ENCODE results near the gene EIF3I. TPM values are rescaled to one million over a fixed set of nuclear protein-coding genes. Genes with fewer than 3 reads are reported as not detected.

The EIF3I gene
- total RNA-seq, 4 donors from 2014 or later: 193 to 383 (median 216) TPM

- 63 to 80% methylated on average over 6 of the region's 6 CpGs for WGBS, 2 donors
- no peak overlapping the region for H3K4me3 ChIP-seq (replicated peaks in 1 of 3)
- no peak for TF ChIP-seq CTCF (IDR thresholded peaks at IDR 0.05)
- no peak for TF ChIP-seq POLR2A (IDR thresholded peaks at IDR 0.05)
- DNase-seq: no peak
- H3K36me3 ChIP-seq: peaks cover 38% of the 10 kb centered on the region in 2 donors
- H3K4me1 ChIP-seq: peaks cover 12 to 25% of the 10 kb centered on the region in 2 donors
- H3K27me3 ChIP-seq: no peaks in the 10 kb centered on the region
- intact Hi-C loops (cut with DNase I): no loop called here
- H3K9me3 ChIP-seq: no peaks in the 10 kb centered on the region
- no peak overlapping the region for H3K27ac ChIP-seq
Measured at GRCh38 chr1:32197837-32198236, 24.4 kb upstream of the EIF3I start.

GRCh38 chr1:32198237-32199042 is 23.8 kb upstream of the EIF3I start:
- no peaks in the 10 kb centered on the region for H3K27me3 ChIP-seq
- H3K4me3 ChIP-seq (replicated peaks in 1 of 3): no peak overlapping the region
- H3K4me1 ChIP-seq: peaks cover 12 to 25% of the 10 kb centered on the region in 2 donors
- WGBS, 2 donors: 88 to 90% methylated on average over 3 of the region's 3 CpGs
- TF ChIP-seq POLR2A (IDR thresholded peaks at IDR 0.05) (no peak), CTCF (IDR thresholded peaks at IDR 0.05) (no peak)
- peaks cover 32% of the 10 kb centered on the region in 2 donors for H3K36me3 ChIP-seq
- H3K27ac ChIP-seq: no peak overlapping the region
- intact Hi-C loops (cut with DNase I): no loop called here
- H3K9me3 ChIP-seq: no peaks in the 10 kb centered on the region
- DNase-seq: no peak

- no peaks in the 10 kb centered on the region for H3K27me3 ChIP-seq
- H3K4me1 ChIP-seq: peaks cover 12 to 25% of the 10 kb centered on the region in 2 donors
- intact Hi-C loops (cut with DNase I): no loop called here
- no peak overlapping the region for H3K27ac ChIP-seq
- 54 to 78% methylated on average over 4 of the region's 4 CpGs for WGBS, 2 donors
- TF ChIP-seq CTCF (IDR thresholded peaks at IDR 0.05) (no peak), POLR2A (IDR thresholded peaks at IDR 0.05) (no peak)
- peaks cover 25% of the 10 kb centered on the region in 2 donors for H3K36me3 ChIP-seq
- H3K4me3 ChIP-seq (replicated peaks in 1 of 3): no peak overlapping the region
- DNase-seq: no peak
- no peaks in the 10 kb centered on the region for H3K9me3 ChIP-seq
Measured at GRCh38 chr1:32199043-32199716, 23.0 kb upstream of the EIF3I start.

GRCh38 chr1:32199717-32200072 is 22.5 kb upstream of the EIF3I start:
- intact Hi-C loops (cut with DNase I): no loop called here
- Histone ChIP-seq H3K4me3 (replicated peaks in 1 of 3) (no peak overlapping the region), H3K4me1 (peaks cover 12 to 26% of the 10 kb centered on the region in 2 donors), H3K27me3 (no peaks in the 10 kb centered on the region), H3K9me3 (no peaks in the 10 kb centered on the region), H3K27ac (peak overlapping the region in 2 of 3 donors; percentile 35 to 74), H3K36me3 (peaks cover 19 to 20% of the 10 kb centered on the region in 2 donors)
- peak; percentile 62 to 77 for DNase-seq
- no peak for TF ChIP-seq POLR2A (IDR thresholded peaks at IDR 0.05)
- no peak for TF ChIP-seq CTCF (IDR thresholded peaks at IDR 0.05)
- 28 to 38% methylated on average over 3 to 4 of the region's 6 CpGs for WGBS, 2 donors
